Stimulated activated CD4-positive, alpha-beta T cell treated with anti-CD3 and anti-CD28 coated beads, Interleukin-2, amount 100 ng/mL, for 24 hours (primary cell): ENCODE results near the gene ZXDC.

Experiments used
- DNase-seq, 2 donors: peaks; one replicate each; pipeline ENCODE4 v3.0.0-alpha.2; 2020

The ZXDC gene

GRCh38 chr3:126390751-126391150 is 84.9 kb downstream of the ZXDC start:
- no peak for DNase-seq

GRCh38 chr3:126390201-126390600 is 85.5 kb downstream of the ZXDC start:
- DNase-seq = no peak

DNA sequence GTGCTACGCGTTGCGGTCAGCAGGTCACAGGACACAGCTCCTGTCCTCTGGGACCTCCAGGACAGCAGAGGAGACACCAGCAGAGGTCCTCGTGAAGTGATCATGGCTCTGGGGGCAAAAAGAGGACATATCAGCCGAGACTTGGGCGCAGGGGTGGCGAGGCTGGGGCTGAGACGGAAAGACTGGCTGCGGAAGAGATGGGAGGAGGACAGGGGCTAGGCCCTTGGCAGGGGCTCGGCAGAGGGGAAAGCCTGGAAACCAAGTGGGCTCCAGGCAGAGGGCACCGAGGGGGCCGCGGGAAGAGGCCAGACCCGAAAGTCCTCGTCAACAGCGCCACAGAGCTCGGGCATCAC is 85.9 kb downstream of the ZXDC start:
- no peak for DNase-seq

- peak; percentile 30 to 64 for DNase-seq
Measured at GRCh38 chr3:126389112-126389793, 86.4 kb downstream of the ZXDC start.
